ENCODE measurements around the gene PRDM16.

GRCh38 chr1:3094863-3095780 lies 26.1 kb downstream of the PRDM16 start:
- TF ChIP-seq CTCF (IDR thresholded peaks at IDR 0.05; ENCODE audit: low read length) (no peak), EZH2 (IDR thresholded peaks at IDR 0.05; ENCODE audit: borderline replicate concordance, low read length) (no peak)

Measured in OCI-LY1 (cell line).